OCI-LY3 (cell line): ENCODE results near the gene GPRC5D.

ENCODE experiments used
- CTCF ChIP-seq: fragments of 200-600, 300-600 bp; sonication (generic); IDR thresholded peaks from 2 replicates; pipeline ENCODE4 v1.5.1; 2014; ENCODE audit warnings: antibody characterized with exemption, low read length, low read depth
- EZH2phosphoT487 ChIP-seq: fragments of 200-600 bp; shearing (Covaris generic); IDR thresholded peaks from 2 replicates; pipeline ENCODE4 v1.6.1; 2018; ENCODE audit warnings: antibody characterized with exemption, mixed run types, low read depth

GRCh38 chr12:12979731-12980259, 27.8 kb upstream of the GPRC5D start:
- TF ChIP-seq CTCF (no peak), EZH2phosphoT487 (no peak)
